ENCODE results near the gene ARHGEF37. TPM values are rescaled to one million over a fixed set of nuclear protein-coding genes. Genes with fewer than 3 reads are reported as not detected.

ARHGEF37 gene
- total RNA-seq, 1 donor from 2014 or later, result 13.5 TPM

DNA sequence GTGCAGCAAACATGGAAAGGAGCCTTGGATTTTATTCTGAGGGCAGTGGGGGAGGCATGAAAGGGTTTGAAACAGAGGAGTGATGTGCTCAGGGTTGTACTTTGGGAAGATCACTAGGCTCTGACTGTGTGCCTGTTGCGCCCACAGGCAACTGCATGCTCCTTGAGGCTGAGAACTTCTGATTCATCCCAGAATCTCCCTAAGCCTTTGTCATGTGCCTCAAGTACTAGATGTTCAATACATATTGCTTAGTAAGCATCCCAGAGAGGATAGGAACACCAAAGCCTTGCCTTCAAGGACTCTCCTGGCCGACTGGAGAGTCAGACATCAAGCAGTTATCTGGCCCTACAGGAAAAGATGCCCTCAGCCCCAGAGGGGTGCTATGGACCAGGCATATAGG is 54.1 kb downstream of the ARHGEF37 start:
- H3K9me3 ChIP-seq, result no peaks in the 10 kb centered on the region
- no peak overlapping the region for H3K4me3 ChIP-seq
- no peak overlapping the region for H3K27ac ChIP-seq
- TF ChIP-seq, protein P1, sequence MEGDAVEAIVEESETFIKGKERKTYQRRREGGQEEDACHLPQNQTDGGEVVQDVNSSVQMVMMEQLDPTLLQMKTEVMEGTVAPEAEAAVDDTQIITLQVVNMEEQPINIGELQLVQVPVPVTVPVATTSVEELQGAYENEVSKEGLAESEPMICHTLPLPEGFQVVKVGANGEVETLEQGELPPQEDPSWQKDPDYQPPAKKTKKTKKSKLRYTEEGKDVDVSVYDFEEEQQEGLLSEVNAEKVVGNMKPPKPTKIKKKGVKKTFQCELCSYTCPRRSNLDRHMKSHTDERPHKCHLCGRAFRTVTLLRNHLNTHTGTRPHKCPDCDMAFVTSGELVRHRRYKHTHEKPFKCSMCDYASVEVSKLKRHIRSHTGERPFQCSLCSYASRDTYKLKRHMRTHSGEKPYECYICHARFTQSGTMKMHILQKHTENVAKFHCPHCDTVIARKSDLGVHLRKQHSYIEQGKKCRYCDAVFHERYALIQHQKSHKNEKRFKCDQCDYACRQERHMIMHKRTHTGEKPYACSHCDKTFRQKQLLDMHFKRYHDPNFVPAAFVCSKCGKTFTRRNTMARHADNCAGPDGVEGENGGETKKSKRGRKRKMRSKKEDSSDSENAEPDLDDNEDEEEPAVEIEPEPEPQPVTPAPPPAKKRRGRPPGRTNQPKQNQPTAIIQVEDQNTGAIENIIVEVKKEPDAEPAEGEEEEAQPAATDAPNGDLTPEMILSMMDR (IDR thresholded peaks at IDR 0.05), result no peak
- no peaks in the 10 kb centered on the region for H3K27me3 ChIP-seq (ENCODE audit: low read depth)
- no peaks in the 10 kb centered on the region for H3K36me3 ChIP-seq
- no peak for ATAC-seq
- intact Hi-C loops (cut with DNase I), result loop anchor here (10.0 kb wide), 1 partner anchor 189 kb away; no protein-coding TSS in a partner anchor
- DNase-seq, result no peak
- H3K4me1 ChIP-seq, result no peaks in the 10 kb centered on the region

DNA sequence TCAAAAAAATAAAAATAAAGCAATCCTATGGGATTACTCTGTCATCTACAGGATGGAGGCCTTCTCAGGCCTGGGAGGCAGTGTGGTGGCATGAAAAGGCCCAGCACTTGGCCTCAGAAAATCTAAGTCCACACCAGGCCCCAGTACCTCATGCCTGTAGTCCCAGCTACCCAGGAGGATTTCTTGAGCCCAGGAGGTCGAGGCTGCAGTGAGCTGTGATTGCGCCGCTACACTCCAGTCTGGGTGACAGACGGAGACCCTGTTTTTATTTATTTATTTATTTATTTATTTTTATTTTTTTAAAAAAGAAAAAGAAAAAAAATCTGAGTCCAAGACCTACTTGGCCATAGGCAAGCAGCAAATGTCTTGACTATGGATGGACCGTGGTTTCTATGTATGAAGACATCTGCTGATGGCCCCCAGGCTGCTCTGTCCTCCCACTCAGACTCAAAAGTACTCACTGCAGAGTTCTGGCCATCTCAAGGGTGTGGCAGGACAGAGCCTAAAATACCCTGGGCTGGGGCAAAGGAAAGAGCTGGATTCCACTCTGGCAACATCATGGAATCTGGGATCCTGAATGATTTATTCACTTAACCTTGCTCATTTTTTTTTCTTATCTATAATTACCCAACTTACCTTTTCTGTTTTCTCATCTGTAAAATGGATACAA is 55.0 kb downstream of the ARHGEF37 start:
- no peaks in the 10 kb centered on the region for H3K4me1 ChIP-seq

DNA sequence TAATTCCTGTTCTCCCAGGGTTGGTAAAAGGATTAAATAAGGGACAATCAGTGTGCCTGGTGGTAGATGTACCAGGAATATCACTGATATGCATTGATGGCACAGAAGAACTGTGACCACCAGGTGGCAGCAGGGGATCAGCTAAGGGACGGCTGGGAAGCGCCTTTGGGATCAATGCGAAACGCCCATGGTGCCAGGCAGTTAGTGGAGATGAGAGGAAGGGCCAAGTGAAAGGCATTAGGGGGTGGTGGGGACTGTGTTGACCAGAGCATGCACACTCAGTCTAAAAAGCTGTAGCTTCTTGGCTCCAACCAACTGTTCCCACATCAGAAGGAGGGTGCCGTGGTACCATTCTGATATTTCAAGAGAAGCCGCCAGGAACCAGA is 55.6 kb downstream of the ARHGEF37 start:
- no peaks in the 10 kb centered on the region for H3K9me3 ChIP-seq
- ATAC-seq (peak; percentile 66 to 79), DNase-seq (no peak)
- TF ChIP-seq, protein P1 (IDR thresholded peaks at IDR 0.05), result peak; percentile 81
- intact Hi-C loops (cut with DNase I), result loop anchor here (10.0 kb wide), 1 partner anchor 188 kb away; no protein-coding TSS in a partner anchor
- H3K4me1 ChIP-seq, result no peaks in the 10 kb centered on the region
- H3K36me3 ChIP-seq, result no peaks in the 10 kb centered on the region
- H3K27me3 ChIP-seq (ENCODE audit: low read depth), result no peaks in the 10 kb centered on the region
- H3K4me3 ChIP-seq, result no peak overlapping the region
- H3K27ac ChIP-seq, result no peak overlapping the region

More for the DNA sequence above, 55.0 kb downstream of the ARHGEF37 start:
- ATAC-seq (no peak), DNase-seq (no peak)
- Histone ChIP-seq H3K27me3 (ENCODE audit: low read depth) (no peaks in the 10 kb centered on the region), H3K27ac (no peak overlapping the region), H3K36me3 (no peaks in the 10 kb centered on the region), H3K4me3 (no peak overlapping the region), H3K9me3 (no peaks in the 10 kb centered on the region)
- TF ChIP-seq, protein P1 (IDR thresholded peaks at IDR 0.05), result no peak
- intact Hi-C loops (cut with DNase I), result loop anchor here (10.0 kb wide), 1 partner anchor 188 kb away; no protein-coding TSS in a partner anchor

DNA sequence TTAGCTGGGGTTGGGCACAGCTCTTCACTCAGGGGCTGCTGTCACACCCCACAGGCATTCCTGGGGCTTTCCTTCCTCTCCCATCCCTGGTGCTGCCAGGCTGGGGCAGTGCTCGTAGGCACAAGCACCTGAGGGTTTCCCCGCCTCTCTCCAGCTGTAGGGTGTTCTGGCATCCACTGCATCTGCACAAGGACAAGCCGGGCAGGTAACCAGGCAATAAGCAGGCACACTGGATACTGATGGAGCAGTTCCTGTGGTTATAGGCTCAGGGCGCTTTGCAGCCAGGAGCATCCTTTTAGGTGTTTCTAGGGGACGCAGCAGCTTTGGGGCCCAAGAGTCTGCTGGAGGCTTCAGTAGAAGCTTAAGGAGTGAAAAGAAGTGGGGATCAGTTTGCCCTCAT is 56.8 kb downstream of the ARHGEF37 start:
- TF ChIP-seq, protein P1 (IDR thresholded peaks at IDR 0.05), result no peak

DNA sequence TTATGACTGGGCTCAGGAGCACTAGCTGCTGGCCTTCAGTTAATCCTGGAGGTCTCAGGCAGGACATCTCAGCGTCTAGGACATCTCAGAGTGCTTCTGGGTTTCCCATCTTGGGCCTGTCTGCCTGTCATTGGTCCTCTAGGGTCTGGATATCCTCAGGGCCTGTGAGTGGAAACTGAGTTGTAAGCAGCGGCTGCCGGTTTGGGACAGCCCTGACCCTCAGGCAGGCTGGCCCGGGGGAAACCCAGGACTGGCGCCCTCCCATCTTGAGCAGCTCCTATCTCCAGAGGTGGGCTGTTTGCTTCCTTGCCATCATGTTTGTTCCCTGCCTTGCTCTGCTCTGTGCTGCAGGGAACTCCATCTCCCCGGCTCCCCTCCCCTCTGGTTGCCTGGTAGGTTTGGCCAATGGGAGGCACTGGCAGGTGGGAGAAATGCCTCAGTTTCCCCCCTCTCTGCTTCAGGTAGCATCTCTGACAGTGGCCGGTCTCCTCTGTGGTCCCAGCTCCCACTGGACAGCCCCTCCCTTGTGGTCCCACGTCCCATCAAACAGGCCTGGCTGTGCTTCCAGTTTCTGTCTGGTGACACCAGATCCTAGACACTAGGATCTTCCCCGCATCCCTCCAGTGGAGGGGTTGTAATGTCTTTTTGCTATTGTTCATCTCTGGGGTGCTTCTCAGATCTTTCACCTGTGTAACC is 57.4 kb downstream of the ARHGEF37 start:
- ATAC-seq (no peak), DNase-seq (no peak)
- H3K27me3 ChIP-seq (ENCODE audit: low read depth), result no peaks in the 10 kb centered on the region
- TF ChIP-seq, protein P1 (IDR thresholded peaks at IDR 0.05), result no peak
- intact Hi-C loops (cut with DNase I), result loop anchor here (10.0 kb wide), 1 partner anchor 186 kb away; no protein-coding TSS in a partner anchor
- no peaks in the 10 kb centered on the region for H3K4me1 ChIP-seq
- H3K36me3 ChIP-seq, result no peaks in the 10 kb centered on the region
- no peak overlapping the region for H3K27ac ChIP-seq
- H3K9me3 ChIP-seq, result no peaks in the 10 kb centered on the region
- no peak overlapping the region for H3K4me3 ChIP-seq

More for the DNA sequence above, 56.8 kb downstream of the ARHGEF37 start:
- no peaks in the 10 kb centered on the region for H3K9me3 ChIP-seq
- no peak overlapping the region for H3K27ac ChIP-seq
- intact Hi-C loops (cut with DNase I), result loop anchor here (10.0 kb wide), 1 partner anchor 187 kb away; no protein-coding TSS in a partner anchor
- H3K4me1 ChIP-seq, result no peaks in the 10 kb centered on the region
- no peak for ATAC-seq
- no peaks in the 10 kb centered on the region for H3K36me3 ChIP-seq
- H3K27me3 ChIP-seq (ENCODE audit: low read depth), result no peaks in the 10 kb centered on the region
- DNase-seq, result no peak
- no peak overlapping the region for H3K4me3 ChIP-seq

Measured in lower lobe of right lung (tissue), 2 donors.